Measurements from ENCODE around the gene DSC3.

Gene DSC3

GRCh38 chr18:31042406-31043181 lies at the start of gene DSC3:
Gene DSC3, minus strand, starts transcription at chr18:31042742. Its CDS starts 82 bp downstream, at chr18:31042660.
- no peak for DNase-seq (ENCODE audit: low read depth, low spot score)

- DNase-seq (ENCODE audit: low read depth, low spot score): no peak
These were observed 48.8 kb upstream of the DSC3 start for GRCh38 chr18:31091350-31091749.

GRCh38 chr18:31088532-31088931 lies 46.0 kb upstream of the DSC3 start:
- no peak for DNase-seq (ENCODE audit: low read depth, low spot score)

- DNase-seq (ENCODE audit: low read depth, low spot score): no peak
These were observed 37.4 kb upstream of the DSC3 start for GRCh38 chr18:31079973-31080372.

GRCh38 chr18:31077878-31078277 lies 35.3 kb upstream of the DSC3 start:
- no peak for DNase-seq (ENCODE audit: low read depth, low spot score)

- no peak for DNase-seq (ENCODE audit: low read depth, low spot score)
These were observed 29.6 kb upstream of the DSC3 start for GRCh38 chr18:31072175-31072574.

GRCh38 chr18:31070206-31070605 lies 27.7 kb upstream of the DSC3 start:
- no peak for DNase-seq (ENCODE audit: low read depth, low spot score)

GRCh38 chr18:31066266-31066665 lies 23.7 kb upstream of the DSC3 start:
- no peak for DNase-seq (ENCODE audit: low read depth, low spot score)

- no peak for DNase-seq (ENCODE audit: low read depth, low spot score)
These were observed 22.7 kb upstream of the DSC3 start for GRCh38 chr18:31065036-31065773.

- no peak for DNase-seq (ENCODE audit: low read depth, low spot score)
These were observed 21.6 kb upstream of the DSC3 start for GRCh38 chr18:31064130-31064529.

GRCh38 chr18:31061945-31062344 lies 19.4 kb upstream of the DSC3 start:
- no peak for DNase-seq (ENCODE audit: low read depth, low spot score)

- no peak for DNase-seq (ENCODE audit: low read depth, low spot score)
These were observed 16.4 kb upstream of the DSC3 start for GRCh38 chr18:31058897-31059296.

- no peak for DNase-seq (ENCODE audit: low read depth, low spot score)
These were observed 15.4 kb upstream of the DSC3 start for GRCh38 chr18:31057917-31058316.

- DNase-seq (ENCODE audit: low read depth, low spot score): no peak
These were observed 14.5 kb upstream of the DSC3 start for GRCh38 chr18:31057051-31057450.

- no peak for DNase-seq (ENCODE audit: low read depth, low spot score)
These were observed 13.8 kb upstream of the DSC3 start for GRCh38 chr18:31056296-31056695.

GRCh38 chr18:31050635-31051034 lies 8.1 kb upstream of the DSC3 start:
- DNase-seq (ENCODE audit: low read depth, low spot score): no peak

- DNase-seq (ENCODE audit: low read depth, low spot score): no peak
These were observed 6.6 kb upstream of the DSC3 start for GRCh38 chr18:31049189-31049588.

GRCh38 chr18:31048216-31048615 lies 5.7 kb upstream of the DSC3 start:
- no peak for DNase-seq (ENCODE audit: low read depth, low spot score)

- DNase-seq (ENCODE audit: low read depth, low spot score): no peak
These were observed 4.4 kb upstream of the DSC3 start for GRCh38 chr18:31046916-31047315.

- no peak for DNase-seq (ENCODE audit: low read depth, low spot score)
These were observed 3.1 kb upstream of the DSC3 start for GRCh38 chr18:31045599-31045998.

GRCh38 chr18:31044926-31045325 lies 2.4 kb upstream of the DSC3 start:
- DNase-seq (ENCODE audit: low read depth, low spot score): no peak

- DNase-seq (ENCODE audit: low read depth, low spot score): no peak
These were observed 1.2 kb upstream of the DSC3 start for GRCh38 chr18:31043709-31044108.

GRCh38 chr18:31042084-31042405 lies 497 bp downstream of the DSC3 start:
- no peak for DNase-seq (ENCODE audit: low read depth, low spot score)
